ENCODE data around the gene KLHL35.

Gene KLHL35

GRCh38 chr11:75463106-75463774 lies 30.2 kb upstream of the KLHL35 start:
- no peak overlapping the region for H3K4me3 ChIP-seq (ENCODE audit: severe bottlenecking)
- H3K27me3 ChIP-seq (ENCODE audit: insufficient read depth, poor library complexity, severe bottlenecking) = no peaks in the 10 kb centered on the region
- H3K4me1 ChIP-seq (ENCODE audit: insufficient read depth, poor library complexity, severe bottlenecking) = no peaks in the 10 kb centered on the region
- no peak for DNase-seq (ENCODE audit: low spot score)
- no peaks in the 10 kb centered on the region for H3K36me3 ChIP-seq (ENCODE audit: low read depth)
- H3K27ac ChIP-seq (ENCODE audit: poor library complexity, severe bottlenecking) = no peak overlapping the region
- no peaks in the 10 kb centered on the region for H3K9me3 ChIP-seq (ENCODE audit: severe bottlenecking)
- no peak for ATAC-seq (ENCODE audit: low read depth)
- no peak for TF ChIP-seq CTCF (IDR thresholded peaks at IDR 0.05; ENCODE audit: poor library complexity, severe bottlenecking)

- Histone ChIP-seq H3K9me3 (ENCODE audit: severe bottlenecking) (no peaks in the 10 kb centered on the region), H3K4me3 (ENCODE audit: severe bottlenecking) (no peak overlapping the region), H3K27ac (ENCODE audit: poor library complexity, severe bottlenecking) (no peak overlapping the region), H3K36me3 (ENCODE audit: low read depth) (no peaks in the 10 kb centered on the region), H3K27me3 (ENCODE audit: insufficient read depth, poor library complexity, severe bottlenecking) (no peaks in the 10 kb centered on the region), H3K4me1 (ENCODE audit: insufficient read depth, poor library complexity, severe bottlenecking) (no peaks in the 10 kb centered on the region)
- ATAC-seq (ENCODE audit: low read depth) (no peak), DNase-seq (ENCODE audit: low spot score) (no peak)
- TF ChIP-seq CTCF (IDR thresholded peaks at IDR 0.05; ENCODE audit: poor library complexity, severe bottlenecking) = no peak
These were observed 29.2 kb upstream of the KLHL35 start for GRCh38 chr11:75462117-75462653.

GRCh38 chr11:75461151-75461550 lies 28.1 kb upstream of the KLHL35 start:
- Histone ChIP-seq H3K27ac (ENCODE audit: poor library complexity, severe bottlenecking) (no peak overlapping the region), H3K36me3 (ENCODE audit: low read depth) (no peaks in the 10 kb centered on the region), H3K9me3 (ENCODE audit: severe bottlenecking) (no peaks in the 10 kb centered on the region), H3K27me3 (ENCODE audit: insufficient read depth, poor library complexity, severe bottlenecking) (no peaks in the 10 kb centered on the region), H3K4me3 (ENCODE audit: severe bottlenecking) (no peak overlapping the region), H3K4me1 (ENCODE audit: insufficient read depth, poor library complexity, severe bottlenecking) (no peaks in the 10 kb centered on the region)
- DNase-seq (ENCODE audit: low spot score) = no peak
- no peak for ATAC-seq (ENCODE audit: low read depth)
- no peak for TF ChIP-seq CTCF (IDR thresholded peaks at IDR 0.05; ENCODE audit: poor library complexity, severe bottlenecking)

GRCh38 chr11:75456596-75457183 lies 23.7 kb upstream of the KLHL35 start:
- H3K27me3 ChIP-seq (ENCODE audit: insufficient read depth, poor library complexity, severe bottlenecking) = no peaks in the 10 kb centered on the region
- H3K9me3 ChIP-seq (ENCODE audit: severe bottlenecking) = no peaks in the 10 kb centered on the region
- H3K27ac ChIP-seq (ENCODE audit: poor library complexity, severe bottlenecking) = no peak overlapping the region
- H3K4me3 ChIP-seq (ENCODE audit: severe bottlenecking) = no peak overlapping the region
- no peaks in the 10 kb centered on the region for H3K4me1 ChIP-seq (ENCODE audit: insufficient read depth, poor library complexity, severe bottlenecking)
- no peak for DNase-seq (ENCODE audit: low spot score)
- no peak for TF ChIP-seq CTCF (IDR thresholded peaks at IDR 0.05; ENCODE audit: poor library complexity, severe bottlenecking)
- no peaks in the 10 kb centered on the region for H3K36me3 ChIP-seq (ENCODE audit: low read depth)
- no peak for ATAC-seq (ENCODE audit: low read depth)

- no peak overlapping the region for H3K27ac ChIP-seq (ENCODE audit: poor library complexity, severe bottlenecking)
- no peaks in the 10 kb centered on the region for H3K4me1 ChIP-seq (ENCODE audit: insufficient read depth, poor library complexity, severe bottlenecking)
- no peak for DNase-seq (ENCODE audit: low spot score)
- H3K4me3 ChIP-seq (ENCODE audit: severe bottlenecking) = no peak overlapping the region
- no peaks in the 10 kb centered on the region for H3K36me3 ChIP-seq (ENCODE audit: low read depth)
- no peaks in the 10 kb centered on the region for H3K27me3 ChIP-seq (ENCODE audit: insufficient read depth, poor library complexity, severe bottlenecking)
- H3K9me3 ChIP-seq (ENCODE audit: severe bottlenecking) = no peaks in the 10 kb centered on the region
- ATAC-seq (ENCODE audit: low read depth) = no peak
- no peak for TF ChIP-seq CTCF (IDR thresholded peaks at IDR 0.05; ENCODE audit: poor library complexity, severe bottlenecking)
These were observed 22.0 kb upstream of the KLHL35 start for GRCh38 chr11:75454987-75455386.
